GM18526 (cell line): ENCODE measurements around the gene STPG2.

ENCODE experiments used
- POLR2A ChIP-seq: IDR thresholded peaks from 3 replicates; pipeline ENCODE4 v1.6.1; 2011; ENCODE audit not compliant: insufficient read length; ENCODE audit errors: extremely low read depth

STPG2 gene

DNA sequence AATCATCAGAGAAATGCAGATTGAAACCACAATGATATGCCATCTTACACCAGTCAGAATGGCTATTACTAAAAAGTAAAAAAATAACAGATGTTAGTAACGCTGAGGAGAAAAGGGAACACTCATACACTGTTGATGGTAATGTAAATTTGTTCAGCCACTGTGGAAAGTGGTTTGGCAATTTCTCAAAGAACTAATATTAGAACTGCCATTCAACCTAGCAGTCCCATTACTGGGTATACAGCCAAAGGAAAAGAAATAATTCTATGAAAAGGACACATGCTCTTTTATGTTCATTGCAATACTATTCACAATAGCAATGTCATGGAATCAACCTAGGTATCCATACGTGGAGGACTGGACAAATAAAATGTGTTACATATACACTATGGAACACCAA is 566.3 kb downstream of the STPG2 start:
- no peak for TF ChIP-seq POLR2A

DNA sequence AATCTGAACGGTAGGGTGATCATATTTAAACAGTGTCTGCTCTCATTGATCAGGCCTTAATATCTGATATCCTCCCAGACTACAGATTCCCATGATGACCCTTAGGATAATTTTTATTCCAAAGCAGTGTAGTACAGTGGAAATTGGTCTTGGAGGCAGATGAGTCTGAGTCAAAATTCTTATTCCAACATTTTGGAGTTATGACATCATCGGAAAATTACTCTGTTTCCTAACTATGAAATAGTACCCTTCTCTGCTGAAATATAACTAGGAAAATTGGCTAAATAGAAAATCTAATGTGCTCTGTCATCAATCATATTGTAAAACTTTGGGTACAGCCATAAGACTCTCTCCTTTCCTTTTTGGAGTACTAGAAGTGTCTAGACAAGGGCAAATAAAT is 583.3 kb downstream of the STPG2 start:
- TF ChIP-seq POLR2A, result no peak

DNA sequence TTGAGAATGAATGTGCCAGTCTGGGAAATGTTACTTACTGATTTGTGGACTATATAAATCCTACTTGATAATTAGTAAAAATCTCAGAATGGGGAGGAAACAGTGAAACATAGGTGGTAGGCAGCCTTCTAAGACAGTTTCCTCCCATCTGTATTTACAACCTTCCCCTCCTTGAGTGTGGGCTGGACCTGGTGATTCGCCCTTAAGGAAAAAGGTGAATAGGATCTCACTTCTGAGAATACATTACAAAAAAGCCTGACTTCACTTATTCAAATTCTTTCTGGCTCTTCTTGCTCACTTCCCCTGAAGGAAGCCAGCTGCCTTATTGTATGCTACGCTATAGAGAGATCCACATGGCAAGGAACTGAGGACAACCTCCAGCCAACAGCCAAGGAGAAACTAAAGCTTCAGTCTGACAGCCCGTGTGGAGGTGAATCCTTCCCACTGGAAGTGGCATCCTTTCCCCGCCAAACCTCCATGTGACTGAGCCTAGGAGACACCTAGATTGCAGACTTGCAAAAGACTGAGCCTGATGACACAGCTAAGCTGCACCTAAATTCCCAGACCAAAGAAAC is 585.0 kb downstream of the STPG2 start:
- no peak for TF ChIP-seq POLR2A

DNA sequence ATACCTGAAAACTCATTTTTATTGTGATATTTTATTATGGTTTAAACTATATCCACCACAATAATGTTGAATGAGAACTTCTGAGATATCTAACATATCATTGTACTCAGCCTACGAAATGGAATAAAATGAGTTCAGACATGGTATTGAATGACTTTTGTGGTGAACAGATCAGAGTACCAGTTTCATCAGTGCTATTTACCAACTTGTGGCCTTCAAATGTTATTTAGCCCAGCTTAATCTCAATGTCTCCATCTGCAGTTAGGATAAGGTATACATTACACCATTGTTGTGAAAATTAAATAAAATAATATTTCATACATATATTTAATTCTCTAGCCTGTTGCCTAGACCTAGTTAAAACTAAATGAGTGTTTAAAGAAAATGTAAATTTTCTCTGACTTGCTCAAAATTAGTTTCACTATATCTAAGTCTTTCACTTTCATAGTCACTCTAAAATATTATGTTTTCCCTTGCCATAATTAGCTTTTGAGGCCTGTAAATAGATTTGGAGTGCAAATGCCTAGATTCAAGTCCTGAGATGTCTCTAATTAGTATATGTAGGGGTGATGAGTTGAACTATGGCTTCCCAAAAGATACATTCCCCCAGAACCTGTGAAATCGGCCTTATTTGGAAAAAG is 594.2 kb downstream of the STPG2 start:
- no peak for TF ChIP-seq POLR2A

DNA sequence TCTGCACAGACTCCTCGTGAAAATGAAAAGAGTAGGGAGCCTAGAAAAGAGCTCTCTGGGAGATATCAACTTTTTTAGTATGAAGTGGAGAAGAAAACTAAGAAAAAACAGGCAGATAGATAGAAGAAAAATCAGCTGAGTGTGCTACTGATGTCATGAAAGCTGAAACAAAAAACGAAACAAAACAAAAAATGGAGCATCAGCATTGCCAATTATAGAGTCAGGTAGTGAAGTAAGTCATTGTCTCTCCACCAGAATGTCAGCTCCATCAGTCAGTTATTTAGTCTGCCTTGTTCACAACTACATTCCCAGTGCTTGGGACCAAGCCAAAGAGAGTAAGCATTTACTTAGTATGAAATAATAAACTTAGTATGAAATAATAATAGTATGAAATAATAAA is 595.1 kb downstream of the STPG2 start:
- no peak for TF ChIP-seq POLR2A

DNA sequence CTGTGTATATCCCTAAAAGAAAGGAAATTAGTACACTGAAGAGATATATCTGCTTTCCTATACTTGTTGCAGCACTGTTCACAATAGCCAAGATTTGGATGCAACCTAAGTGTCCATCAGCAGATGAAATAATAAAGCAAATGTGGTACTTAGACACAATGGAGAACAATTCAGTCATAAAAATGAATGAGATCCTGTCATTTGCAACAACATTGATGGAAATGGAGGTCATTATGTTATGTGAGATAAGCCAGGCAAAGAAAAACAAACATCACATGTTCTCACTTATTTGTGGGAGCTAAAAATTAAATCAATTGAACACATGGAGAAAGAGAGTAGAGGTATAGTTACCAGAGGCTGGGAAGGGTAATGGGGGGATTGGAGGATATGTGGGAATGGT is 611.9 kb downstream of the STPG2 start:
- TF ChIP-seq POLR2A, result no peak

DNA sequence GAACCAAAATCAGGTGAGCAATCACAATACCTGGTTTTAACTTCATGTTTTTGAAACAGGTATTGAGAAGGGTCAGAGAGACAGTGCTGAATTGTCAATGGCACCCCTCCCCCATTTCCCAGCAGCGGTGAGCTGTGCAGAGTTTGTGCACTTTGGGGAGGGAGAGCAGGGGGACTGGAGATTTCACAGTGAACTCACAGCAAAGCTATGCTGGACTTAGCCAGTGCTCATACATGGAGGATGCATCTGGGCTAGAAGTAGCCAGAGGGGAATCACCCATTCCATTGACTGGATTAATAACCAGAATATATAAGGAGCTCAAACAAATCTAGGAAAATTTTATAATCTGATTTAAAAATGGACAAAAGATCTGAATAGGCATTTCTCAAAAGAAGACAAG is 612.6 kb downstream of the STPG2 start:
- no peak for TF ChIP-seq POLR2A

DNA sequence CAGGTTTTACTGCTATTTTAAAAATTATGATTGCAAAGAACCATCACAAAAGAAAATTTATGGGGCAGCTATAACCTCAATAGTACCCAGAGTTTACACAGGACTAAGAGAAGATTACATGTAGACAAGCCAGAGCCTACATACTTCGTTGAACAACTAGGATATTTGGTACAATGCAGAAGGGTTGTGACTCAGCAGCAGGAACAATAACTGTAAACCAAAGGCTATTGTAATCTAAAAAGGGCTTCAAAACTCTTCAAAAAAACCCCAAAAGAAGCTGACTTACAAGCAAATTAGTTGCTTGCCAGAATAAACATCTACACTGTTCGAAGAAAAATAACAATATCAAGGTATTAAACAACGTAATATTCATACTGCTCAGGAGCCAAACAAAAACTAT is 618.0 kb downstream of the STPG2 start:
- TF ChIP-seq POLR2A, result no peak

DNA sequence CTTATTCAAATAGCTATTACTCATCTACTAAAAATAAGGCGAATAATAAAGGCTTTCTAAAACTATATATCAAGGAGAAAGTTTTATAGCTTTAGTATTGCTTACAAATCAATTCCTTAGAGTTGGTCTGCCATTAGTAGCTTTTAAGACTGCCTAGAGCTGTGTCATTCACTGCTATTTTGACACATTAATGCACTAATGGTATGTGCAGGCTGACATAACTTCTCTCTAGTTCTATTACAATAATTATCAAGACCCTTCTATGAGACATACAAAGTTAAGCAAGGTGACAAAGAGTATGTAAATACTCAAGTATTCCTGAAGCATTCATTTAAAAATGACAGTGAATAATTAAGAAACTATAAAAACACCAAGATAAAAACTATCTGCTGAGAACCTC is 625.3 kb downstream of the STPG2 start:
- TF ChIP-seq POLR2A, result no peak

DNA sequence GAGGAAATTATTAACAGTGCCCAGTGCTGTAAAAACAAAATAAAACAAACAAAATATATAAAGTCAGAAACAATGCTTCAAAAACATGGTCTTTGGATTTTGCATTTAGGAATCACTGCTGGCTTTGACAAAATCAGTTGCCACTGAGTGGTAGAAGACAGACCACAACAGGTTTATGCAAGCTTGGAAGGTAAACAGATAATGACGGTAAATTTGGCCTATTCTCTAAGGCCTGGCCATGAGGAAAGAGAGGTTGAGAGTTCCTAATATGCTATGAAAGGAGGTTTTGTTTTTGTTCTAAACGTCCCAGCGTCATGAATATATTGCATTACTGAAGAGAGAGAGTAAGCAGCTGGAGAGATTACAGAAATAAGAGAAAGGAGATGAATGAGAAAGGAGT is 629.4 kb downstream of the STPG2 start:
- no peak for TF ChIP-seq POLR2A
